Measurements from ENCODE around the gene SAFB. TPM values are rescaled to one million over a fixed set of nuclear protein-coding genes. Genes with fewer than 3 reads are reported as not detected.

The SAFB gene
- total and polyA plus RNA-seq, 2 of the 13 experiments (the other 11 are each of a cell fraction or from before 2014, with no cell fraction given), result 21.0 to 28.4 TPM

GRCh38 chr19:5622465-5623396 is at the start of gene SAFB, which contains the start of gene SAFB2 (continued):
- no peak for TF ChIP-seq NR2F1 (CRISPR knock-in tag; IDR thresholded peaks at IDR 0.05)
- peak; percentile 95 for TF ChIP-seq ZNF670 (CRISPR knock-in tag; IDR thresholded peaks at IDR 0.05; ENCODE audit: borderline replicate concordance)
- TF ChIP-seq ZNF33A (CRISPR knock-in tag; IDR thresholded peaks at IDR 0.05; ENCODE audit: borderline replicate concordance), result no peak
- TF ChIP-seq HIVEP1 (CRISPR knock-in tag; IDR thresholded peaks at IDR 0.05), result peak; percentile 71; the same call in 1 of the 2 replicates
- 0 out of 2 replicates have a peak, but pooled peaks have one; percentile 30 for TF ChIP-seq CERS6 (CRISPR knock-in tag; IDR thresholded peaks at IDR 0.05)
- 0 out of 2 replicates have a peak, but pooled peaks have one; percentile 76 for TF ChIP-seq ZNF660 (CRISPR knock-in tag; IDR thresholded peaks at IDR 0.05; ENCODE audit: borderline replicate concordance, low read depth)
- TF ChIP-seq ZBTB3 (CRISPR knock-in tag; IDR thresholded peaks at IDR 0.05; ENCODE audit: borderline replicate concordance, low read depth), result 0 out of 2 replicates have a peak, but pooled peaks have one; percentile 64
- peak; percentile 49; the same call in 1 of the 2 replicates for TF ChIP-seq ZNF331 (CRISPR knock-in tag; IDR thresholded peaks at IDR 0.05)
- peak; percentile 48; the same call in 1 of the 2 replicates for TF ChIP-seq E2F5 (CRISPR knock-in tag; conservative IDR thresholded peaks at IDR 0.05)
- no peak for TF ChIP-seq MTA3 (CRISPR knock-in tag; IDR thresholded peaks at IDR 0.05)
- TF ChIP-seq ZNF710 (CRISPR knock-in tag; IDR thresholded peaks at IDR 0.05; ENCODE audit: borderline replicate concordance), result peak; percentile 22; the same call in 1 of the 2 replicates
- no peak for TF ChIP-seq ZUFSP (CRISPR knock-in tag; IDR thresholded peaks at IDR 0.05; ENCODE audit: borderline replicate concordance)
- TF ChIP-seq ZNF552 (CRISPR knock-in tag; IDR thresholded peaks at IDR 0.05; ENCODE audit: borderline replicate concordance), result 0 out of 2 replicates have a peak, but pooled peaks have one; percentile 68
- TF ChIP-seq TOPORS (CRISPR knock-in tag; IDR thresholded peaks at IDR 0.05), result peak; percentile 74; the same call in 1 of the 2 replicates
- TF ChIP-seq HMGXB4 (CRISPR knock-in tag; IDR thresholded peaks at IDR 0.05; ENCODE audit: borderline replicate concordance in 1 of 2, low read depth in 1 of 2), result peak; percentile 57 to 84; a peak in 2 of 4 replicates
- TF ChIP-seq GMEB2 (CRISPR knock-in tag; IDR thresholded peaks at IDR 0.05; ENCODE audit: low read depth), result peak; percentile 79
